Psoas muscle (tissue), 8 donors: ENCODE results near the gene PTH1R. TPM values are rescaled to one million over a fixed set of nuclear protein-coding genes. Genes with fewer than 3 reads are reported as not detected.
A peak's percentile ranks its signal among the peaks of the same experiment; 100 is the strongest.

Source experiments
- ATAC-seq, 4 donors: fragments of 200-7000 bp; cut with Tn5 transposase; one replicate each; pipeline ENCODE4 v1.9.1; 2020; ENCODE audit warnings: moderate library complexity in 3 of 4, mild to moderate bottlenecking in 2 of 4
- DNase-seq, 2 donors: peaks; one replicate each; pipeline ENCODE4 v3.0.0-alpha.2; 2020
- H3K27ac ChIP-seq: fragments of 200-600 bp; one replicate; pipeline ENCODE4 v1.8.0; 2022
- H3K27me3 ChIP-seq, 3 donors: fragments of 200-600 bp in 1 of 3; one replicate each; pipeline versions ENCODE4 v1.6.1 to v1.8.0; 2013 to 2022; ENCODE audit warnings: low read length in 2 of 3, mild to moderate bottlenecking in 2 of 3, moderate library complexity in 1 of 3; ENCODE audit not compliant: insufficient read depth in 3 of 3
- H3K36me3 ChIP-seq, 2 donors: fragments of 200-600 bp in 1 of 2; one replicate each; pipeline versions ENCODE4 v1.6.1 to v1.8.0; 2013 to 2022; ENCODE audit warnings: low read depth in 1 of 2, mild to moderate bottlenecking in 1 of 2, moderate library complexity in 1 of 2; ENCODE audit not compliant: insufficient read depth in 1 of 2
- H3K4me1 ChIP-seq: fragments of 200-600 bp; one replicate; pipeline ENCODE4 v1.8.0; 2022
- H3K4me3 ChIP-seq: fragments of 200-600 bp; one replicate; pipeline ENCODE4 v1.8.0; 2022; ENCODE audit warnings: mild to moderate bottlenecking
- H3K9me3 ChIP-seq: fragments of 200-600 bp; one replicate; pipeline ENCODE4 v1.8.0; 2022
- WGBS, 3 donors: extraction: QIAGEN DNeasy Blood & Tissue Kit; methylation state at CpG; one replicate each; pipeline versions ENCODE4 v1.1.6 to v1.1.7; 2013; 5-methylcytosine and 5-hydroxymethylcytosine counted together
- intact Hi-C, 2 donors: fragments of 100-400 bp; cut with DNase I; formaldehyde crosslinking; loops; one replicate each; pipeline versions ENCODE4 v1.11.0 to v1.14.2; 2022
- polyA plus RNA-seq, 3 donors: library from polyadenylated mRNA; stranded (reverse); fragments of 200-250 nt; gene quantifications; one replicate each; pipeline ENCODE4 v1.2.3, GENCODE V29; 2013
- total RNA-seq, 4 donors: library from RNA; stranded (reverse); fragmentation: NEBNext Ultra II Directional in 2 of 4; extraction: Animal tissue kit (Norgen Biotek cat#: 25700) in 2 of 4; gene quantifications; one replicate each; pipeline versions ENCODE4 v1.2.1 to v1.2.4, GENCODE V29; 2021 to 2023
- TF ChIP-seq, protein P1 (sequence below): fragments of 200-600 bp; IDR thresholded peaks from one replicate; pipeline ENCODE4 v1.8.0; 2022; ENCODE audit warnings: antibody characterized with exemption
- donor health status: healthy with polysubstance abuse.
- donor health status: DM: no; HTN: no; CAD: no; lungs with moderate emphysema.
- donor health status: Bipolar disorder and iron deficiency.
- donor health status: healthy.
- donor health status: DM: yes; HTN: yes; CAD: no.
- donor health status: DM: no; HTN: no; CAD: no.
- donor health status: DM: no; HTN: no; CAD: no.
- donor health status: DM: yes; HTN: yes; CAD: no.

PTH1R gene
- total and polyA plus RNA-seq, 7 donors, result 1.1 to 5.9 (median 4.2) TPM

DNA sequence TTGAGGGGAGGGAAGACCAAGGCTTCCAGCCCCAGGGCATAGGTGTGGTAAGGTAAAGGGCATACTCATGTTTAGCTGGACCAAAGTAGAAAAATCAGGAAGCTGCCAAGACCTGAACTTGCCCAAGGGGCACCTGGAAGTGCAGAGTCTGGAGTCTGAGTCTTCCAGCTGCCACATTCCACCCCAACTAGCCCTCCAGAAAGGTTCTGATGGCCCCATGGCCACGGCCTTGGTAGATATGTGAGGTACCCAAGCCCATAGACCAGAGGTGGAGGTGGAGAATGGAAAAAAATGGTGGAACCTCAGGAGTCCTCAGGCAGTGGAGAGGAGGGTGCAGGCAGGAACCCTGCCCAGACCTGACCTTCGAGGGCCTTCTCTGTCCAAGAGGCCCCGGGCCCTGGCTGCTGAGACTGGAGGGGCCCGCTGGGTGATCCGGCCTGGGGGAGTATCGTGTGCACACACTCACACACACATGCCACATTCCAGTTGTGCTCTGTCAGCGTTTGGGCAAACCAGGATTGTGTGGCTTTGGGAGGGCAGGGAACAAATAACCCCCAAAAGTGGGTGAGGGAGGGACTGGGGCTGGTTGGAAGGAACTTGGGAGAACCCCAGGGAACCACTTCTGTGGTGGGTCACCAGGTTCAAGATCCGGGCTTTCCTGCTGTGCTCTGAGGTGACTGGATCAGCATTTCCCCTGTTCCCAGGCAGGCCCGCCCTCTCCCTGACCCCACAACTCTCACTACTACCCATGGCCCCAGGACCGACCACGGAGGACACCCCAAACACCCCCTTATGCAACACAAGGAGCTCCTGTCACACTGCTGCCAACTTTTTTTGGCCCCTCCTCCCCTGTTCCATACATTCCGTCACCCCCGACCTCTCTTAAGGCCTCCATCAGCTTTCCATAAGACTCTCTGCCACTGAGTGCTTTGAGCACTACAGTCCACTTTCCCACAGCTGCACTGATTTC, 25.9 kb upstream of the PTH1R start:
- Histone ChIP-seq H3K9me3 (no peaks in the 10 kb centered on the region), H3K27ac (no peak overlapping the region), H3K27me3 (no peaks in the 10 kb centered on the region), H3K4me3 (no peak overlapping the region), H3K4me1 (no peaks in the 10 kb centered on the region), H3K36me3 (no peaks in the 10 kb centered on the region)
- TF ChIP-seq, protein P1, sequence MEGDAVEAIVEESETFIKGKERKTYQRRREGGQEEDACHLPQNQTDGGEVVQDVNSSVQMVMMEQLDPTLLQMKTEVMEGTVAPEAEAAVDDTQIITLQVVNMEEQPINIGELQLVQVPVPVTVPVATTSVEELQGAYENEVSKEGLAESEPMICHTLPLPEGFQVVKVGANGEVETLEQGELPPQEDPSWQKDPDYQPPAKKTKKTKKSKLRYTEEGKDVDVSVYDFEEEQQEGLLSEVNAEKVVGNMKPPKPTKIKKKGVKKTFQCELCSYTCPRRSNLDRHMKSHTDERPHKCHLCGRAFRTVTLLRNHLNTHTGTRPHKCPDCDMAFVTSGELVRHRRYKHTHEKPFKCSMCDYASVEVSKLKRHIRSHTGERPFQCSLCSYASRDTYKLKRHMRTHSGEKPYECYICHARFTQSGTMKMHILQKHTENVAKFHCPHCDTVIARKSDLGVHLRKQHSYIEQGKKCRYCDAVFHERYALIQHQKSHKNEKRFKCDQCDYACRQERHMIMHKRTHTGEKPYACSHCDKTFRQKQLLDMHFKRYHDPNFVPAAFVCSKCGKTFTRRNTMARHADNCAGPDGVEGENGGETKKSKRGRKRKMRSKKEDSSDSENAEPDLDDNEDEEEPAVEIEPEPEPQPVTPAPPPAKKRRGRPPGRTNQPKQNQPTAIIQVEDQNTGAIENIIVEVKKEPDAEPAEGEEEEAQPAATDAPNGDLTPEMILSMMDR, result no peak
- 60 to 73% (median 68%) methylated on average over 13 of the region's 13 CpGs for WGBS, 3 donors
- intact Hi-C loops, result no loop called here
- DNase-seq (peak in 1 of 2 donors; percentile 51), ATAC-seq (no peak)

DNA sequence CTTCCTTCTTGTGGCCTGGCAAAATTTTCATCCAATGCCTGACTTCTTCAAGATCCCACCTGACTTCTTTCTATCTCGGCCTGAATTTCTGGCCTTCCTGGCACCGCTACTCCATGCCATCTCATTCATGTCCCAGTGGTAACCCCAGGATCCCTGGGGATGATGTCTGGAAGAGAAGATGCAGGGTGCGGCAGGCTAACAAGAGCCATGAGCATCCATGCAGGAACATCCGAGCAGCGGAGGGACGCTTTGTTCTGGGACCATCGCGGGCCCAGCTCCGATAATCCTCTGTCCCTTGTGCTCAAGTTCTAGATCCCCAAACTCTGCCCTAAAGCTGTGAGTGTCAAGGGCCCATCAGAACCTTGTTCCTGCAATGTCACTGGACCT, 25.2 kb upstream of the PTH1R start:
- H3K27ac ChIP-seq, result no peak overlapping the region
- no peaks in the 10 kb centered on the region for H3K9me3 ChIP-seq
- 72 to 88% (median 80%) methylated on average over 9 of the region's 9 CpGs for WGBS, 3 donors
- H3K36me3 ChIP-seq, result no peaks in the 10 kb centered on the region
- no peak for ATAC-seq
- intact Hi-C loops, result no loop called here
- no peaks in the 10 kb centered on the region for H3K4me1 ChIP-seq
- peak in 1 of 2 donors; percentile 30 for DNase-seq
- H3K27me3 ChIP-seq, result no peaks in the 10 kb centered on the region
- TF ChIP-seq, protein P1, result no peak
- H3K4me3 ChIP-seq, result no peak overlapping the region

DNA sequence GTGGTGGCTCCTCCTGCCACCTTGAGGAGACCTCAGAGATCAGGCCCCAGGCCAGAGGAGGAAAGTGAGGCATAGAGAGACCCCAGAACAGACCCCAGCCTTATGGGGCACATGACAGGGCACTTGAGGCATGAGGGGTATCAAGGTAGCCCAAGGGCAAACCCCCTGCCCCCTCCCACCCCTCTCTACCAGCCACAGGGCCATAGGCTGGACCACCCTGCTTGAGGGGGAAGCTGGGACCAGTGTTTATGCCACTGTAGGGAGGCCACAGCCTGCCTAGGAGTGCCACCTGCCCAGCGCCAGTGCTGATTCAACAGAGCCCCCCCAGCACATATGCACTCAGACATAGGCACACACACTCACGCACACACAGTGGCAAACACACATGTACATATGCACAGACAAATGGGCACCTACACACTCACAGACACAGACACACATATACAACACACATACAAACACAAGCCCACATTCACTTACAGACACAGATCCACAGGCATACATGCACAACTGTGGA, 24.6 kb upstream of the PTH1R start:
- ATAC-seq, result peak in 1 of 4 donors; percentile 1

DNA sequence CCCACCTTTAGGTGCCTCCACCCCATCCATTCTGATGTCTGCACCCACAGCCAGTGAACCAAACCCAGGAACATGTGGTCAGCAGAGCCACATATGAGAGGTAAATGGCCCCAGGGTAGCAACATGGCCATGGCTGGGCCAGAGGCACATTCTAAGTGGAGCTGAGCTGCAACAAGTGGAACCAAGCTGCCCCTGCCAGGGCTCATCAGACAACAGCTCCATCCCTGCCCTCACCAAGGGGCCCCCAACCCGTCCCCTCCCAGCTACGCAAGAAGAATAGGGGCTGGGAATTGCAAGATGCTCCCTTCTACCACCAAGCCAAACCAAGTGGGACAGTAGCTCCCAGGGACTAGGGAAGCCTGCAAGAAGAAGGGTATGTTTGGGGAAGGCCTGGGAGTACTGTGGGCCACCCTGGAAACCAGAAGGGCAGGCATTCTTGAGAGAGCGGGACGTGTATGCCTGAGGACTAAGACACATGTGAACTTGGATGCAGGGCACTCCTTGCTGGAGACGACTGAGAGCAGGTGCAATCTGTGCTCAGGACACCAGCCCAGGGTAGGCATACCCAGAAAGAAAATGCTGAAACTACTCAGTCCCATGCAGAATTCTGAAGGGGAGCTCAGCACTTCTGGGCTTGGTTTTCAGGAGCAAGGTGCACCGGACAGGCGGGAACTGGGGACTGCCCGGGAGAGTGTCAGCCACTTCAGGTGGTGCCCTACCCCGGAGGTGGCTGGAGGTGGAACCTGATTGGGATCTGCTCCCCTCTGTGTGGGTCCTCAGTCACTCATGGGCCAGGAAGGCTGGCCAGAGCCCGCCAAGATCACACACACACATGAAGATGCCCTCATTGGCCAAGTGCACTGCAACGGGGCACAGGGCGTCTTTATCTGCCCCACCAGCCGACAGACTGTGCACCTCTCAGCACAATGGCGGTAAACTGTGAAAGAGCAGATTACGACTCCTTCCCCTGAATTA, 23.8 kb upstream of the PTH1R start:
- DNase-seq (peak in 1 of 2 donors; percentile 49), ATAC-seq (peak; percentile 1 to 15 (median 12))
- no peaks in the 10 kb centered on the region for H3K9me3 ChIP-seq
- H3K27ac ChIP-seq, result peak overlapping the region; percentile 30
- no peaks in the 10 kb centered on the region for H3K4me1 ChIP-seq
- 54 to 65% (median 63%) methylated on average over 15 of the region's 15 CpGs for WGBS, 3 donors
- TF ChIP-seq, protein P1, result no peak
- no peaks in the 10 kb centered on the region for H3K27me3 ChIP-seq
- H3K4me3 ChIP-seq, result no peak overlapping the region
- H3K36me3 ChIP-seq, result peaks cover 0 to 6% of the 10 kb centered on the region in 2 donors
- intact Hi-C loops, result no loop called here

More for the DNA sequence above, 24.6 kb upstream of the PTH1R start:
- 88 to 92% (median 90%) methylated on average over 2 of the region's 2 CpGs for WGBS, 3 donors
- Histone ChIP-seq H3K4me3 (no peak overlapping the region), H3K27ac (no peak overlapping the region), H3K36me3 (peaks cover 0 to 2% of the 10 kb centered on the region in 2 donors), H3K9me3 (no peaks in the 10 kb centered on the region), H3K27me3 (no peaks in the 10 kb centered on the region), H3K4me1 (no peaks in the 10 kb centered on the region)
- intact Hi-C loops, result no loop called here
- peak in 1 of 2 donors; percentile 35 for DNase-seq
- TF ChIP-seq, protein P1, result no peak
